CD4-positive, alpha-beta T cell treated with Interleukin-15 for 1 hour (primary cell): Measurements from ENCODE around the gene SPDEF.

Experiments used
- DNase-seq: peaks from one replicate; pipeline ENCODE4 v3.0.0-alpha.2; 2020

Gene SPDEF

DNA sequence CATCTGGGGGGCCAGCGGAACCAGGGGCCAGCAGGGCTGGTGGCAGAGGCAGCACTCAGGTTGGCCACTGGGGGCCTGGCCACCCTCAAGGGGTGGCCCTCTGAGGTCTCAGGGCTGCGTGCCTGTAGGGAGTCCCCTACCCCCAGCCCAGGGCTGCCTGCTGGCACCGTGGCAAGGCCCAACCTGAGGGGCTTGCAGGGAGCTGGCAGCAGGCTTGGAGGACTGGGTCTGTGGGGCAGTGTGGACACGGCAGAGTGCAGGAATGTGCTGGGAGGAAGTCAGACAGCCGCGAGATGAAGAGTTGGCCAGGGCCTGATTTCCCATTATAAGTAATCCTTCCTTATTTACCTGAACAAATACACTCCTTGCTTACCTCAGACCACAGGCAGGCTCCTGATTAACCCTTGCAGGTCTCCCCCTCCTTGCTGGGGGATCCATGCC is at the start of gene SPDEF:
TSS of gene SPDEF (minus strand) at position 299 of the 441 bp plus-strand sequence. CDS start 11,874 bp downstream, outside the sequence.
- DNase-seq: no peak

DNA sequence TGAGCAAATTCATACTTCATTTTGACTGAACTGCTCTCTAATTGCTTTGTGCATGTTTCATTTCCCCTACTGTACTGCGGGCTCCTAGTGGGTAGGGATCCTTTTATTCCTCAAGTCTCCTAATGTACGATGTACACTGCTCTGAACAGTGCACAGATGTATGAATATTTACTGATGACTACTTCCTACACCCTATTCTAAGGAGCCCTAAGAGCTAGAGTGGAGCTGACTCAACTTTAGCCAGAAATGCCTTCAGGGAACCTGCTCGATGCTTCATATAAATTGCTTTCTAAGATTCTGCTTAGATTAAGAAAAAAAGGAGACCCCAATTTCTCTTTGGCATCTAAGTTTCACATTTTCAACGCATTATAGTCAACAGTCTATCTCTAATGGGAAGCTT is 47.6 kb upstream of the SPDEF start:
- no peak for DNase-seq

- DNase-seq: no peak
Measured at GRCh38 chr6:34602318-34603111, 46.4 kb upstream of the SPDEF start.

DNA sequence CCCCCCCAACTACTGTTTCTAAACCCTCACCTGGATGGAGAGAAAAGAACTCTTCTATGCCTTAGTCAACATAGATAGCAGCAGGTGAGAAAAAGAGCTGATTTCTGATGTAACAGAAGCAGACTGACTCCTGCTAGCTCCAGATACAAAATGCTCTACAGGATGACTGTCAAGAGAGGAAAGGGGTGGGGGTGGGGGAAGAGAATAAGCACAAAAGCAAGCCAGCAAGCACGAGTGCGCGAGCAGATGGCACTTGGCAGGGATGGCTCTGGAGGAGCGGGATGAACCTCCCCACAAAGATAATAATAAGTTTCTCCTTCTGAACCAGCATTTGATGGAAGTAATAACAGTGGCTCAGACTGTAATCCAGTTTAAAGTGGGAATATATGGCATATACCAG is 45.6 kb upstream of the SPDEF start:
- DNase-seq: no peak

- DNase-seq: no peak
Measured at GRCh38 chr6:34600796-34601195, 44.7 kb upstream of the SPDEF start.

DNA sequence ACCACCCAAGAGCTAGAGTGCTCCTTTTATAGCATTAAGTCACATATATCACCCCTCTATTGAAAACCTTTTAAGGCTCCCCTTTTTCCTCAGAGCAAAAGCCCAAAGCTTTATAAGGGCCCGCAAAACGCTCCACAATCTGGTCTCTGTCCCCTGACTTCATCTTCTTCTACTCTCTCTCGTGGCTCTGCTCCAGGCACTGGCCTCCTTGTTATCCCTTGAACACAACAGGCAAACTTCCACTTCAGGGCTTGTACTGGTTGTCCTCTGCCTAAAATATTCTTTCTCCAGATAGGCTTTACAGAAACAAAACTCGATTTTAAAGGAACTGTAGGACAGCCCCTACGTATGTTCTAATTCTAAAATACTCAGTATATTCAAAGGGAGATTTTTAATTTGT is 44.0 kb upstream of the SPDEF start:
- no peak for DNase-seq

DNA sequence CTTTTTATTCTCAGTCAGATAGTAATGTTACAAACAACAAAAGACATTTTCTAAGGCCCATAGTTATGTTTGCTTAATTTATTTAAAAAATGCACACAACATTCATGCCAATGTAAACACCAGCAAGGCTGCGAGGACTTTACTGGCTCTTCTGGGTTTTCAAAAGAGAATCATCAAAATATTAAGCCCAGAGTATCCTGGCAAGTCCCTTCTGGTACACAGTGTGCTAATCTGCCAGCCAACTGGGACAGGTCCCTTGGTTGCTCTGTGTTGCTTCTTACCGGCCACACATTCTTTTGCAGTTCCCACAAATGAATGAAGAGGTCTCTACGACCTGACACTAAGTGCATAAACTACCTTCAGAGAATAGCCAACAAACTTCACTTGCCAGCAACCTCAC is 42.6 kb upstream of the SPDEF start:
- no peak for DNase-seq

GRCh38 chr6:34597605-34598353 is 41.6 kb upstream of the SPDEF start:
- no peak for DNase-seq

- no peak for DNase-seq
Measured at GRCh38 chr6:34596798-34597197, 40.7 kb upstream of the SPDEF start.

- no peak for DNase-seq
Measured at GRCh38 chr6:34595332-34596184, 39.4 kb upstream of the SPDEF start.

DNA sequence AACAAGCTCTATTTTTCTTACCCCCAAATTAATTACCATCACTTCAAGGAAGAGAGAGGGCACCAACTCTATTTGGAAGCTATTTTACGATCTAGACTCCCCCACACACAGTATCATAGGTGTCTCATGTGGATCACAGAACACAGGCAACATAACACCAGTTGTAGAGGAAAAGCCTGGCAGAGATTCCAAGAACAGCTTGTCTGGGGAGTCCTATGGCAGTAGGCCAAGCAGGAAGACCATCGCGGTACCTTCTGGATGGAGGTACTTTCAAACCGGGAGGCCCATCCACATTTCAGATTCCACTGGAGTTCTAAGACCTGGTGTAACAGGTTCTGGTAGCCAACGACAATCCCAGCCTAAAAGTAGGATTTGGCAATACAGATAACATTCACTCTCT is 37.6 kb upstream of the SPDEF start:
- DNase-seq: no peak

- no peak for DNase-seq
Measured at GRCh38 chr6:34592208-34592952, 36.3 kb upstream of the SPDEF start.

GRCh38 chr6:34589691-34590090 is 33.6 kb upstream of the SPDEF start:
- DNase-seq: no peak

DNA sequence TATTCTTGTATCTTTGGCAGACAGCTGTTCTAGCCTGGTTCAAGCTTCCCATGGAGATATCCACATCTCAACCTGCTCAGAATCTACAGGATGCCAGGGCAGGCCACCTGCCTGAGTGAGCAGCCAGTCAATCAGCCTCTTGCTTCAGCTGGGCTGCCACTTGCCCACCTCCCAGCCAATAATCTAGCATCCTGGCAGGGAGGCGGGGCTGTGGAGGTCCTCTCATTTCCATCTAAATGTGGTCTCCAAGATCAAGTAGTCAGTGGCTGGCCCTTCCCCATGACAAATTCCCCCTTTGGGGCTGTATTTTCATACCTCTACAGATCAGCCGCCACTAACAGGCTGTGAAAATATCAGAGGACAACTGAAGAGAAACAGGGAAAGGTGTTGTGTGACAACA is 33.0 kb upstream of the SPDEF start:
- no peak for DNase-seq

- DNase-seq: no peak
Measured at GRCh38 chr6:34587851-34588250, 31.7 kb upstream of the SPDEF start.

- no peak for DNase-seq
Measured at GRCh38 chr6:34587325-34587724, 31.2 kb upstream of the SPDEF start.

GRCh38 chr6:34586327-34587040 is 30.4 kb upstream of the SPDEF start:
- no peak for DNase-seq

GRCh38 chr6:34585512-34586061 is 29.5 kb upstream of the SPDEF start:
- no peak for DNase-seq

GRCh38 chr6:34585108-34585507 is 29.0 kb upstream of the SPDEF start:
- no peak for DNase-seq

GRCh38 chr6:34584694-34585093 is 28.6 kb upstream of the SPDEF start:
- DNase-seq: no peak

- no peak for DNase-seq
Measured at GRCh38 chr6:34583861-34584604, 27.9 kb upstream of the SPDEF start.
